K562 (cell line): Measurements from ENCODE around the gene ZNF23. TPM values are rescaled to one million over a fixed set of nuclear protein-coding genes. Genes with fewer than 3 reads are reported as not detected.

ENCODE experiments used
- BRF1 ChIP-seq: IDR thresholded peaks from 3 replicates; pipeline ENCODE4 v1.6.1; 2011; ENCODE audit warnings: borderline replicate concordance, mild to moderate bottlenecking; ENCODE audit not compliant: insufficient read length; ENCODE audit errors: extremely low read depth
- CCAR2 ChIP-seq: fragments of 200-400 bp; formaldehyde crosslinking; IDR thresholded peaks from 2 replicates; pipeline ENCODE4 v1.6.1; 2017; ENCODE audit warnings: mild to moderate bottlenecking, low read depth, low read length
- CHD2 ChIP-seq: IDR thresholded peaks from 2 replicates; pipeline ENCODE4 v1.6.1; 2011; ENCODE audit warnings: low read depth, low read length
- ETS2 ChIP-seq: IDR thresholded peaks from 2 replicates; pipeline ENCODE4 v1.6.1; 2016; ENCODE audit warnings: borderline replicate concordance, missing genetic modification characterization, mild to moderate bottlenecking, moderate library complexity, missing compliant biosample characterization; ENCODE audit not compliant: poor library complexity, severe bottlenecking
- HDGF ChIP-seq: fragments of 450-650 bp; IDR thresholded peaks from 2 replicates; pipeline ENCODE4 v1.6.1; 2016
- MXI1 ChIP-seq: IDR thresholded peaks from 2 replicates; pipeline ENCODE4 v1.6.1; 2011; ENCODE audit warnings: low read depth, mild to moderate bottlenecking, improper control_type of control experiment, low read length
- PTTG1 ChIP-seq: fragments of 450-650 bp; IDR thresholded peaks from 2 replicates; pipeline ENCODE4 v1.6.1; 2016; ENCODE audit warnings: low read depth, mild to moderate bottlenecking, missing genetic modification characterization, missing compliant biosample characterization
- SLC30A9 ChIP-seq: fragments of 250-450 bp; sonication (Bioruptor Pico); IDR thresholded peaks from 2 replicates; pipeline ENCODE4 v1.8.0; 2022; ENCODE audit warnings: mild to moderate bottlenecking, moderate library complexity
- SP2 ChIP-seq: IDR thresholded peaks from 2 replicates; pipeline ENCODE4 v1.6.1; 2011; ENCODE audit warnings: mild to moderate bottlenecking, low read depth, low read length, moderate library complexity; ENCODE audit not compliant: poor library complexity, severe bottlenecking; ENCODE audit errors: extremely low read depth
- TBP ChIP-seq: optimal IDR thresholded peaks from 2 replicates; pipeline ENCODE3; 2011; ENCODE audit warnings: low read depth, low read length, improper control_type of control experiment
- TOE1 ChIP-seq, 2 experiments: fragments of 450-650 bp in 1 of 2; sonication (generic) in 1 of 2; formaldehyde crosslinking in 1 of 2; IDR thresholded peaks; 2 replicates each; pipeline versions ENCODE4 v1.7.1 to v1.8.0; 2016 to 2022; ENCODE audit warnings: borderline replicate concordance in 2 of 2, mild to moderate bottlenecking in 2 of 2, antibody characterized with exemption in 1 of 2, inconsistent platforms in 1 of 2, low read depth in 1 of 2, missing genetic modification reagents in 1 of 2, moderate library complexity in 1 of 2
- U2AF2 ChIP-seq: fragments of 200-400 bp; formaldehyde crosslinking; optimal IDR thresholded peaks from 2 replicates; pipeline ENCODE3; 2017; ENCODE audit warnings: low read depth, mild to moderate bottlenecking, low read length
- ZC3H11A ChIP-seq: IDR thresholded peaks from 2 replicates; pipeline ENCODE4 v1.6.1; 2012; ENCODE audit warnings: low read depth, low read length, improper control_type of control experiment
- ZFP30 ChIP-seq: fragments of 250-450 bp; sonication (Bioruptor Pico); IDR thresholded peaks from 2 replicates; pipeline ENCODE4 v1.8.0; 2022; ENCODE audit warnings: moderate library complexity, mild to moderate bottlenecking, inconsistent platforms, borderline replicate concordance
- ZNF143 ChIP-seq: sonication (generic); formaldehyde crosslinking; IDR thresholded peaks from 2 replicates; pipeline ENCODE4 v1.9.0; 2022; ENCODE audit warnings: mild to moderate bottlenecking, missing genetic modification reagents
- ZNF57 ChIP-seq: fragments of 450-650 bp; formaldehyde crosslinking; IDR thresholded peaks from 2 replicates; pipeline ENCODE4 v1.4.0; 2020; ENCODE audit warnings: mild to moderate bottlenecking, moderate library complexity
- ZNF668 ChIP-seq: fragments of 250-450 bp; sonication (Bioruptor Pico); IDR thresholded peaks from 2 replicates; pipeline ENCODE4 v1.8.0; 2022; ENCODE audit warnings: mild to moderate bottlenecking, inconsistent platforms
- ZNF717 ChIP-seq: fragments of 250-450 bp; sonication (Bioruptor Pico); IDR thresholded peaks from 2 replicates; pipeline ENCODE4 v1.5.0; 2021
- ZNF79 ChIP-seq: fragments of 250-450 bp; sonication (Bioruptor Pico); IDR thresholded peaks from 2 replicates; pipeline ENCODE4 v1.4.0; 2020; ENCODE audit warnings: low read depth, mild to moderate bottlenecking, moderate library complexity
- polyA plus RNA-seq, 8 experiments: library from polyadenylated mRNA; depleted of rRNA in 4 of 8; stranded (reverse) in 5 of 8; unstranded in 3 of 8; fragments of >200 nt; fragmentation: Nextera tagmentation in 2 of 8; fragmentation: Illumina TruSeq in 1 of 8; extraction: Ambion mirVana in 2 of 8; extraction: Trizol in 1 of 8; gene quantifications; 2 replicates each; pipeline versions ENCODE4 v1.2.1 to v1.2.3, GENCODE V29; 2011 to 2014; ENCODE audit warnings: inconsistent platforms in 1 of 8, missing spikeins in 1 of 8
- total RNA-seq, 7 experiments: library from RNA; depleted of rRNA in 6 of 7; stranded (reverse); fragments of >200 nt in 6 of 7; fragmentation: Illumina TruSeq in 2 of 7; extraction: Trizol in 2 of 7; gene quantifications; 2 replicates each; pipeline versions ENCODE4 v1.2.1 to v1.2.3, GENCODE V29; 2011 to 2021; ENCODE audit warnings: low replicate concordance in 1 of 7
- TF ChIP-seq, protein P1 (sequence below), 2 experiments: fragments of 450-650 bp; IDR thresholded peaks; 2 replicates each; pipeline ENCODE4 v1.6.1; 2016; ENCODE audit warnings: mild to moderate bottlenecking in 2 of 2, borderline replicate concordance in 1 of 2, low read depth in 1 of 2, moderate library complexity in 1 of 2
- TF ChIP-seq, protein P2 (sequence below): sonication (generic); formaldehyde crosslinking; IDR thresholded peaks from 2 replicates; pipeline ENCODE4 v1.5.0; 2020; ENCODE audit warnings: missing genetic modification reagents

Gene ZNF23
- total and polyA plus RNA-seq, 9 of the 15 experiments (the other 6 are each of a cell fraction or from before 2014, with no cell fraction given): 4.7 to 13.4 (median 11.2) TPM

DNA sequence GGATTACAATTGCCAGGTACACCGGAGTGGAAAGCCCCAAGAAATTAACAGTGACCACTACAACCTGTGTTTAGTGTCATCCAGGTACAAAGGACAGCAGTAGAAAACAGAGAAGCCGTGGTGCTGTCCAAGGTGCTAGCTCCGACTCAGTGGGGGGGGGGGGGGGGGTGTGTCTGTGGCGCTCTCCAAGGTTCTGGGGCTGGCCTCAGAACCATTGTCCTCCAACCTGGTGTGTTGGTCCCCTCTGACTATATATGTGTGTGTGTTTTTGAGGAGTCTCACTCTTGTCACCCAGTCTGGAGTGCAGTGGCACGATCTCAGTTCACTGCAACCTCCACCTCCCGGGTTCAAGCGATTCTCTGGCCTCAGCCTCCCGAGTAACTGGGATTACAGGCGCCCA lies 5.8 kb upstream of the ZNF23 start (continued):
- TF ChIP-seq, protein P1, sequence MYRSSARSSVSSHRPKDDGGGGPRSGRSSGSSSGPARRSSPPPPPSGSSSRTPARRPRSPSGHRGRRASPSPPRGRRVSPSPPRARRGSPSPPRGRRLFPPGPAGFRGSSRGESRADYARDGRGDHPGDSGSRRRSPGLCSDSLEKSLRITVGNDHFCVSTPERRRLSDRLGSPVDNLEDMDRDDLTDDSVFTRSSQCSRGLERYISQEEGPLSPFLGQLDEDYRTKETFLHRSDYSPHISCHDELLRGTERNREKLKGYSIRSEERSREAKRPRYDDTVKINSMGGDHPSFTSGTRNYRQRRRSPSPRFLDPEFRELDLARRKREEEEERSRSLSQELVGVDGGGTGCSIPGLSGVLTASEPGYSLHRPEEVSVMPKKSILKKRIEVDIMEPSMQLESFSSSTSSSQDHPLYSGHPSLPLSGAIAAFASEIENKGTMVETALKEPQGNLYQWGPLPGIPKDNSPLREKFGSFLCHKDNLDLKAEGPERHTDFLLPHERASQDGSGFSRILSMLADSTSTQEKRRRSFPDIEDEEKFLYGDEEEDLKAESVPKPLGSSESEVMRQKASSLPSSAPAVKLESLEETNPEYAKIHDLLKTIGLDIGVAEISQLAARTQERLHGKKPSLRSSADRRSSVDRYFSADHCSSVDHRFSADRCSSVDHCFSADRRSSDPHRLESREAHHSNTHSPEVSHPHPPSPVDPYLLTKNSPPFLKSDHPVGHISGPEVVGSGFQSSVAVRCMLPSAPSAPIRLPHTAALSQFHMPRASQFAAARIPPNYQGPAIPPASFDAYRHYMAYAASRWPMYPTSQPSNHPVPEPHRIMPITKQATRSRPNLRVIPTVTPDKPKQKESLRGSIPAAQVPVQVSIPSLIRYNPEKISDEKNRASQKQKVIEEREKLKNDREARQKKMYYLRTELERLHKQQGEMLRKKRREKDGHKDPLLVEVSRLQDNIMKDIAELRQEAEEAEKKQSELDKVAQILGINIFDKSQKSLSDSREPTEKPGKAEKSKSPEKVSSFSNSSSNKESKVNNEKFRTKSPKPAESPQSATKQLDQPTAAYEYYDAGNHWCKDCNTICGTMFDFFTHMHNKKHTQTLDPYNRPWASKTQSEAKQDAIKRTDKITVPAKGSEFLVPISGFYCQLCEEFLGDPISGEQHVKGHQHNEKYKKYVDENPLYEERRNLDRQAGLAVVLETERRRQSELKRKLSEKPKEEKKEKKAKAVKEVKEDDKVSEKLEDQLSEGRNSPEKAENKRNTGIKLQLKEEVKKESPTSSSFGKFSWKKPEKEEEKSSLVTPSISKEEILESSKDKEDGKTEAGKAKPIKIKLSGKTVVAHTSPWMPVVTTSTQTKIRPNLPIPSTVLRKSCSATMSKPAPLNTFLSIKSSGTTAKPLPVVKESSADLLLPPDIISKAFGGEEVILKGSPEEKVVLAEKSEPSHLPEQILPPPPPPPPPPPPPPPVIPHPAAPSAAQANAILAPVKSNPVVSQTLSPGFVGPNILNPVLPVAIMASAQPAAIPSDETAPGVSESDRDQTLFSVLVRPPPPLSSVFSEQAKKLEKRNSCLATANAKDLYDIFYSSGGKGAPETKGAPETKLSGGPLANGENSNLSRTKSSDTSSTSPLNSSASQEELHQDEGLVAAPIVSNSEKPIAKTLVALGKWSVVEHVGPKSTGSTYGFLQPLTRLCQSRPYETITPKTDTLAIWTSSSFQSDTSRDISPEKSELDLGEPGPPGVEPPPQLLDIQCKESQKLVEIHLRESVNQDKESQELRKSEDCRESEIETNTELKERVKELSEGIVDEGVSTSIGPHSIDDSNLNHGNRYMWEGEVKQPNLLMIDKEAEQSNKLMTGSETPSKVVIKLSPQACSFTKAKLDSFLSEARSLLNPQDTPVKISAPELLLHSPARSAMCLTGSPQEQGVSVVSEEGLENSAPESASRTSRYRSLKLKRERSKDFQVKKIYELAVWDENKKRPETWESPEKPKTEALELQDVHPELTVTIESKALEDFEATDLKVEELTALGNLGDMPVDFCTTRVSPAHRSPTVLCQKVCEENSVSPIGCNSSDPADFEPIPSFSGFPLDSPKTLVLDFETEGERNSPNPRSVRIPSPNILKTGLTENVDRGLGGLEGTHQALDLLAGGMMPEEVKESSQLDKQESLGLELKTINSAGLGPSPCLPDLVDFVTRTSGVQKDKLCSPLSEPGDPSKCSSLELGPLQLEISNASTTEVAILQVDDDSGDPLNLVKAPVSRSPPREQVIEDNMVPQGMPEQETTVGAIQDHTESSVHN (IDR thresholded peaks at IDR 0.05; ENCODE audit: borderline replicate concordance in 1 of 2, low read depth in 1 of 2): no peak
- TF ChIP-seq ZNF717 (CRISPR knock-in tag) (no peak), SP2 (no peak), ETS2 (tag) (no peak), ZNF143 (CRISPR knock-in tag) (no peak), BRF1 (no peak), TBP (no peak), TOE1 (IDR thresholded peaks at IDR 0.05; ENCODE audit: borderline replicate concordance) (no peak), TOE1 (CRISPR knock-in tag; IDR thresholded peaks at IDR 0.05; ENCODE audit: borderline replicate concordance, low read depth) (0 out of 2 replicates have a peak, but pooled peaks have one; percentile 78), ZNF668 (no peak), U2AF2 (no peak), HDGF (no peak), CCAR2 (no peak), PTTG1 (tag) (0 out of 2 replicates have a peak, but pooled peaks have one; percentile 43), ZNF57 (CRISPR knock-in tag) (no peak), MXI1 (0 out of 2 replicates have a peak, but pooled peaks have one; percentile 49), ZFP30 (no peak), ZC3H11A (no peak), CHD2 (no peak), SLC30A9 (CRISPR knock-in tag) (no peak), ZNF79 (no peak)
- TF ChIP-seq, protein P2, sequence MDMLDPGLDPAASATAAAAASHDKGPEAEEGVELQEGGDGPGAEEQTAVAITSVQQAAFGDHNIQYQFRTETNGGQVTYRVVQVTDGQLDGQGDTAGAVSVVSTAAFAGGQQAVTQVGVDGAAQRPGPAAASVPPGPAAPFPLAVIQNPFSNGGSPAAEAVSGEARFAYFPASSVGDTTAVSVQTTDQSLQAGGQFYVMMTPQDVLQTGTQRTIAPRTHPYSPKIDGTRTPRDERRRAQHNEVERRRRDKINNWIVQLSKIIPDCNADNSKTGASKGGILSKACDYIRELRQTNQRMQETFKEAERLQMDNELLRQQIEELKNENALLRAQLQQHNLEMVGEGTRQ (CRISPR knock-in tag): peak; percentile 35; the same call in 1 of the 2 replicates
